ENCODE results near the gene PLXDC1.
A peak's percentile ranks its signal among the peaks of the same experiment; 100 is the strongest.
"Not testable (repeated sequence)": the region's sequence is repeated elsewhere in the genome, so short reads cannot be mapped to it uniquely, and the experiment has no call there.

The PLXDC1 gene

GRCh38 chr17:39057701-39058206, 93.7 kb downstream of the PLXDC1 start:
- DNase-seq: no peak

GRCh38 chr17:39054111-39054645, 97.3 kb downstream of the PLXDC1 start:
- DNase-seq: no peak

- not testable (repeated sequence) for DNase-seq
Measured at GRCh38 chr17:39052423-39052822, 99.0 kb downstream of the PLXDC1 start.

GRCh38 chr17:39051001-39051585, 100.3 kb downstream of the PLXDC1 start:
- DNase-seq: no peak

- DNase-seq: no peak
Measured at GRCh38 chr17:39045948-39046679, 105.3 kb downstream of the PLXDC1 start.

GRCh38 chr17:39036009-39036408, 115.4 kb downstream of the PLXDC1 start:
- DNase-seq: no peak

GRCh38 chr17:39035578-39035977, 115.9 kb downstream of the PLXDC1 start:
- DNase-seq: not testable (repeated sequence)

- no peak for DNase-seq
Measured at GRCh38 chr17:39028690-39029089, 122.7 kb downstream of the PLXDC1 start.

- DNase-seq: no peak
Measured at GRCh38 chr17:39027455-39028035, 123.9 kb downstream of the PLXDC1 start.

- peak; percentile 32 for DNase-seq
Measured at GRCh38 chr17:39026980-39027451, 124.4 kb downstream of the PLXDC1 start.

GRCh38 chr17:39026346-39026745, 125.1 kb downstream of the PLXDC1 start:
- not testable (repeated sequence) for DNase-seq

GRCh38 chr17:39022924-39023323, 128.5 kb downstream of the PLXDC1 start:
- DNase-seq: no peak

GRCh38 chr17:39020037-39020436, 131.4 kb downstream of the PLXDC1 start:
- DNase-seq: not testable (repeated sequence)

GRCh38 chr17:39018267-39019134, 132.9 kb downstream of the PLXDC1 start:
- DNase-seq: no peak

- DNase-seq: no peak
Measured at GRCh38 chr17:39016193-39017153, 135.0 kb downstream of the PLXDC1 start.

- no peak for DNase-seq
Measured at GRCh38 chr17:39015546-39015935, 135.9 kb downstream of the PLXDC1 start.

- no peak for DNase-seq
Measured at GRCh38 chr17:39014795-39015545, 136.5 kb downstream of the PLXDC1 start.

- no peak for DNase-seq
Measured at GRCh38 chr17:39014044-39014794, 137.2 kb downstream of the PLXDC1 start.

All from 8988T (cell line).